ENCODE measurements around the gene HNRNPH3.
"Not testable (repeated sequence)": the region's sequence is repeated elsewhere in the genome, so short reads cannot be mapped to it uniquely, and the experiment has no call there.

Gene HNRNPH3

DNA sequence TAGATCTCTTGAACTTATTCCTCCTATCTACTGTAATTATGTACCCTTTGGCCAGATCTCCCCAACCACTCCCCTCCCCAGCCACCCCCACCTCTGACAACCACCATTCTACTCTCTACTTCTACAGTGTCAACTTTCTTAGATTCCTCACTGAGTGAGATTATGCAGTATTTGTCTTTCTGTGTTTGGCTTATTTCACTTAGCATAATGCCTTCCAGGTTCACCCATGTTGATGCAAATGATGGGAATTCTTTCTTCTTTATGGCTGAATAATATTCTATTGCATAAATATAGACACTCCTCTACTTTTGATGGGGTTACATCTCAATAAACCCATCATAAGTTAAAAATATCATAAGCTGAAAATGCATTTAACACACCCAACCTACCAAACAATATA lies 21.3 kb upstream of the HNRNPH3 start:
- no peak for DNase-seq (ENCODE audit: extremely low spot score)
- POLR2A ChIA-PET, result no interaction called here
- TF ChIP-seq CTCF (IDR thresholded peaks at IDR 0.05; ENCODE audit: control extremely low read depth, extremely low read depth, low read depth, missing control alignments), result no peak
- CTCF ChIA-PET, result interaction anchor here (1.0 to 2.1 kb wide), 2 partner anchors 8 to 9 kb away, joined by 4 to 11 read pairs; no protein-coding TSS in a partner anchor

DNA sequence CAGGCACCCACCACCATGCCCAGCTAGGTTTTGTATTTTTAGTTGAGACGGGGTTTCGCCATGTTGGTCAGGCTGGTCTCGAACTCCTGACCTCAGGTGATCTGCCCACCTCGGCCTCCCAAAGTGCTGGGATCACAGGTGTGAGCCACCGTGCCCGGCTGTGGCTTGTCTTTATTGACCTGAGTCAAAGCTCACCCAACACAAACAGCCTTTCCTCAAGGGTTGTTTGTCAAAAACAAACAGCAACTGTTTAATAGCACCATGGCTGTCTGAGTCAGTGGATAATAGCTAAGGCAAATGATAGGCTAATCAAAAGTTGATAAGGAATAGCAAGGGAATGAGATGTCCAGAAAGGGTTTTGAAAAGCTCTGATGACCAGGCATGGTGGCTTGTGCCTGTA lies 16.9 kb upstream of the HNRNPH3 start:
- DNase-seq (ENCODE audit: extremely low spot score); POLR2A ChIA-PET: not testable (repeated sequence)
- CTCF ChIA-PET, result interaction anchor here (1.2 to 3.6 kb wide), 7 partner anchors 10 to 460 kb away, joined by 3 to 31 read pairs (median 5); no protein-coding TSS in a partner anchor

GRCh38 chr10:68315582-68315981 lies 16.3 kb upstream of the HNRNPH3 start:
- POLR2A ChIA-PET, result no interaction called here

GRCh38 chr10:68318331-68319059 lies 13.4 kb upstream of the HNRNPH3 start:
- no peak for TF ChIP-seq CTCF (IDR thresholded peaks at IDR 0.05; ENCODE audit: control extremely low read depth, extremely low read depth, low read depth, missing control alignments)
- ChIA-PET CTCF (interaction anchor here (1.4 to 1.7 kb wide), 2 partner anchors 15 to 106 kb away, joined by 5 read pairs; no protein-coding TSS in a partner anchor), POLR2A (no interaction called here)
- no peak for DNase-seq (ENCODE audit: extremely low spot score)

More at GRCh38 chr10:68315582-68315981, 16.3 kb upstream of the HNRNPH3 start:
- TF ChIP-seq CTCF (IDR thresholded peaks at IDR 0.05; ENCODE audit: control extremely low read depth, extremely low read depth, low read depth, missing control alignments), result no peak
- DNase-seq (ENCODE audit: extremely low spot score), result no peak
- CTCF ChIA-PET, result interaction anchor here (1.3 to 3.6 kb wide), 4 partner anchors 10 to 103 kb away, joined by 3 to 31 read pairs (median 6); no protein-coding TSS in a partner anchor

DNA sequence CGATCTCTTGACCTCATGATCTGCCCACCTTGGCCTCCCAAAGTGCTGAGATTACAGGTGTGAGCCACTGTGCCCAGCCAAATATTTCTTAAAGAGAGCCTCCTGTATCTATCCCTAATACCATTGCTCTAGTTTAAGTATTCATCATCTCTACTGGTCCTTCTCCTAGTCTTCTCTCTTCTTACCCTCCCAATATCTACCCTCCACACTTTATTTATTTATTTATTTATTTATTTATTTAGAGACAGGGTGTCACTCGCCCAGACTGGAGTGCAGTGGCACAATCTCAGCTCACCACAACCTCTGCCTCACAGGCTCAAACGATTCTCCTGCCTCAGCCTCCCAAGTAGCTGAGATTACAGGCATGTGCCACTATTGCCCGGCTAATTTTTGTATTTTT lies 7.5 kb upstream of the HNRNPH3 start:
- POLR2A ChIA-PET; DNase-seq (ENCODE audit: extremely low spot score): not testable (repeated sequence)
- CTCF ChIA-PET, result interaction anchor here (1.4 to 3.4 kb wide), 3 partner anchors 10 to 112 kb away, joined by 3 to 21 read pairs (median 11); no protein-coding TSS in a partner anchor

DNA sequence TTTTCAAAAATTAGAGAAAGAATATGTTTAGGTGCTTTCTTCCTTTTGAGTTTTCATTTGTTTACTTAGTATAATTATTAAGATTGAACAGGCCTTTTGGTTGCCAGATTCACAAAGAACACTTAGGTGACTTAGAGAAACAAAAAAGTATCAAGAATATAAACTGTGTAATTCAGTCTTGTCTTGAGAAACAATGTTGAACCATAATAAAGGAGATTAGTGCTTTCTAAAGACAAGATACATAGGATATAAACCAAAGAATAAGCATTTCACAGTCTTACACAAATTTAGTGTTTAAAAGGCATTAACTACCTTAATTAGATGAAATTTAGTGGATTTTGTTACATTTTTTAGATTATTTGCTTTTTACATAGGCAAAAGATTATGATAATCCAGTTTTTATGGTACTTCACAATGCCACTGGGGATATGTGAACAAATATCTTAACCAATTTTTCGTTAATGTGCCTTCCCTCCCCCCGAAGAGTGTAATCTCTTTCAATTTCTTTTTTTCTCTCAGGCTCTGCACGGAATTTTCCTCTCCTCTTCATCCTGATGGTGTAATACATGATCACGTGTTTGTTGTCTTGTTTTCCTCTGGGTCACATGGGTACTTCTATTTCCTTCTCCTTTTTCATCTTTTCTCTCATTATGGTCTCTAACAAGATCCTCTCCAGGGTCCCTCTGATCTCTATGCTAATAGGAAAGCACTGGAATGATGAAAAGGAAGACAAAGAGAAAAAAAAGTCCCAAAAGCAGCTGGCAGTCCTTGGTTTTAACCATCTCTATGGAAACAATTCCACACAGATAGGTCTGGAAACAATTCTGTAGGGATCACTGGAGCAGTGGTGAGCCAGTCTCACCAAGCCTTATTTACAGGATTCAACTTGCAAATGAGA lies 3.7 kb upstream of the HNRNPH3 start:
- CTCF ChIA-PET, result no interaction called here
- TF ChIP-seq CTCF (IDR thresholded peaks at IDR 0.05; ENCODE audit: control extremely low read depth, extremely low read depth, low read depth, missing control alignments), result no peak
- DNase-seq (ENCODE audit: extremely low spot score), result peak; percentile 19
- POLR2A ChIA-PET, result no interaction called here

DNA sequence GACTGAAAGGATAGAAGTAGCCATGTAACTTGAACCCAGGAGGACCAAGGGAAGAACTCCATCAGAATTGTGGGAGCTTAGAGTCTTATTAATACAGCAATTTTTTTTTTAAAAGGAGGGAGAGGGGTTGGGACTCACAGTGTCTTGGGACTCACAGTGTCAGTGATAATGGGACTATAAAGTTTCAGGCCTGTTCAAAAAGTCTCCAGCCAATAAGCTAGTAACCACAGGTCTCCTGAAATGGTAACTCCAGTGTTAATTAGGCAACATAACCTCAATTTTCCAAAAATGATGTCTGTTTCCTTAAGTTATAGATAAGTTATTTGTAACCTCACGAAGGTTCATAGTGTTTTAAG lies 2.4 kb upstream of the HNRNPH3 start:
- CTCF ChIA-PET, result interaction anchor here (0.7 to 2.7 kb wide), 6 partner anchors 15 to 474 kb away, joined by 3 to 7 read pairs (median 4); partner anchors contain the start of gene RUFY2
- POLR2A ChIA-PET, result no interaction called here
- no peak for DNase-seq (ENCODE audit: extremely low spot score)
- TF ChIP-seq CTCF (IDR thresholded peaks at IDR 0.05; ENCODE audit: control extremely low read depth, extremely low read depth, low read depth, missing control alignments), result no peak

All from GM10248 (cell line).